Fibroblast of skin of left biceps (primary cell): ENCODE measurements around the gene UBE2Z.

Source experiments
- DNase-seq, 2 experiments: peaks; one replicate each; pipeline ENCODE4 v3.0.0-alpha.2; 2013; ENCODE audit warnings: low read depth in 2 of 2

The UBE2Z gene

GRCh38 chr17:48960834-48961515, 52.8 kb downstream of the UBE2Z start:
- DNase-seq = no peak

GRCh38 chr17:48961516-48962233, 53.5 kb downstream of the UBE2Z start:
- no peak for DNase-seq

- DNase-seq = no peak
Observed at GRCh38 chr17:48970224-48970623, 62.0 kb downstream of the UBE2Z start.

GRCh38 chr17:48970865-48971687, 62.9 kb downstream of the UBE2Z start:
- no peak for DNase-seq

GRCh38 chr17:48972749-48973097, 64.5 kb downstream of the UBE2Z start:
- no peak for DNase-seq

GRCh38 chr17:48973806-48974205, 65.6 kb downstream of the UBE2Z start:
- no peak for DNase-seq
